HG03571 (cell line): ENCODE measurements around the gene ELL.

ENCODE experiments used
- ATAC-seq: cut with Tn5 transposase; IDR thresholded peaks from one replicate; pipeline ENCODE4 v1.9.1; 2021; ENCODE audit not compliant: unreplicated experiment

ELL gene

GRCh38 chr19:18473003-18473705, 48.7 kb downstream of the ELL start:
- ATAC-seq: no peak

- no peak for ATAC-seq
These were observed 51.1 kb downstream of the ELL start for GRCh38 chr19:18470787-18471186.

GRCh38 chr19:18469069-18469846, 52.6 kb downstream of the ELL start:
- ATAC-seq: no peak

- no peak for ATAC-seq
These were observed 53.4 kb downstream of the ELL start for GRCh38 chr19:18468517-18468916.

DNA sequence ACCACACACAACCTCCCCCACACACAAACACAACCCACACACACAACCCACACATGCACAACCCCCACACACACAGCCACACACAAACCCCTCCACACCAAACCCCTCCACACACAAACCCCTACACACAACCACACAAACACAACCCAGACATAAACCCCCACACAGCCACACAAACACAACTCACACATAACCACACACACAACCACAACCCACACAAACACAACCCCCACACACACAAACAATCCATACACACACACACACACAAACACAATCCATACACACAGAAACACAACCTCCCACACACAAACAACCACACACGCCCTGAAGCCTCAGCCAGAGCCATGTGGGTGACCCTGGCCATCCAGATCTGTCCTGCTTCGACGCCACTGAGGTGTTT, 53.9 kb downstream of the ELL start:
- no peak for ATAC-seq

DNA sequence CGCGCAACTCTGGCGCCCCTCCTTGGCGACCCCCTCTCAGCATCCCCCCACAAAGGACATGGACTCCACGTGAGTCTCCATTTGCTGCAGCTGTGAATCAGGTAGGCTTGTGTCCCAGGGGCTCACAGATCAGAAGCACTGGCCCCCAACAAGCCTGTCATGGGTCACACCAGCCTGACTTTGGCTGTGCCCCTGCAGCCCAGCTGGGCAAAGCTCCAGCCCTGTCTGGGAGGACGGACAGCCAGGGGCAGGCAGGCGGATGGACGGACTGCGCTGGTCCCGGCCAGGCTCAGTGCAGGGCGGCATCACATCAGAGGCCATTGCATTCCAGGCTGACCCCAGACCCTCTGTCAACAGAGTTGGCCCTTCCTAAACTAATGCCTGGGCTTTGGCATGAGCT, 55.5 kb downstream of the ELL start:
- no peak for ATAC-seq

- no peak for ATAC-seq
These were observed 55.9 kb downstream of the ELL start for GRCh38 chr19:18465964-18466339.

DNA sequence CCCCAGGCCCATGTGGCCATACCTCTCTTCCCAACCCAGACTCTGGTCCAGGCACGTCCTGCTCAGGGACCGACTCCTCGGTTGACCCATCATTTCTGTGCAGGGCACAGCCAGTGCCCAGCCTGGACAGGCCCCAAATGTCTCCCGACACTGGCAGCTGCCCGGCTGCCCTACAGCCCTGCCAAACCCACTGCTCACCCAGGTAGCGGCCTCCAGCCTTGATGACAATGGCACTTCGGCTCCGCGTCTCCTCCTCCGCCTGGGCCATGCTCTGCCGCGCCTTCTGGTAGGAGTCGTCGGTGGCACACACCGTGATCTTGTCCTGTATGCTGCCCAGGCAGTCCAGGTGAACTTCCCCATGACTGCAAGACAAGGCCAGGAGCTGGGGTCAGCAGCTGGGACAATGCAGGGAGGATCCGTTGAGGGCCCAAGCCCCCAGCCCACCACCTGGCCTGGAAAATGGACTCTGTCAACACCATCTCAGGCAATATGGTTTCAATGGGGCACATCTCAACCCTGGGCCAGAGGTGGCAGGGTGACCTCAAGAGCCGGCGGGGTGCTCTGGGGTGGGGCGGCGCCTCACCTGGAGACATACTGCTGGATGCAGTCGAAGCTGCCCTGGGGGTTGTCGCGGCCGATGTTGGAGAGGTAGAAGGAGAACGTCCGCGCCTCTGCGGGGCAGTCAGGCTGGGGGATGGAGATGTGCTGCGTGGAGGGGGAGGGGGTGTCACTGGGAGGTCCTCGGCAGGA, 56.5 kb downstream of the ELL start:
- no peak for ATAC-seq

- no peak for ATAC-seq
These were observed 57.2 kb downstream of the ELL start for GRCh38 chr19:18464646-18465045.

DNA sequence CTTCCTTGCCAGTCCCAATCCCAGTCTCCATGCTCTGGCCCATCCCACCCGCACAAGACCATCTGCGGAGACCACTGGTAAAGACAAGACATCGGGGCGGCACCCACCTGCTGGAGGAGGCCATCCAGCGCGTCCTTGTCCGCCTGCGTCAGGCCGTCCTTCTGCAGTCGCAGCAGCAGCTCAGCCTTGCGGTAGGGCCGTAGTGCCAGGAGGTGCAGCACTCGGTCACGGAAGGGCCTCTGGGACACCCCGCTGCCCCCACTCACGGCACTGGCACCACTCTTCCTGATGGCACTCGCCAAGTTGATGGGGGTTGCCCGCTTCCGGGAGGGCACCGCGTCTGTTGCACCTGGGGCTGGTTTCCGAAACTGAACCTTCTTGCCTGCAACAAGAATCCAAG, 60.4 kb downstream of the ELL start:
- no peak for ATAC-seq

DNA sequence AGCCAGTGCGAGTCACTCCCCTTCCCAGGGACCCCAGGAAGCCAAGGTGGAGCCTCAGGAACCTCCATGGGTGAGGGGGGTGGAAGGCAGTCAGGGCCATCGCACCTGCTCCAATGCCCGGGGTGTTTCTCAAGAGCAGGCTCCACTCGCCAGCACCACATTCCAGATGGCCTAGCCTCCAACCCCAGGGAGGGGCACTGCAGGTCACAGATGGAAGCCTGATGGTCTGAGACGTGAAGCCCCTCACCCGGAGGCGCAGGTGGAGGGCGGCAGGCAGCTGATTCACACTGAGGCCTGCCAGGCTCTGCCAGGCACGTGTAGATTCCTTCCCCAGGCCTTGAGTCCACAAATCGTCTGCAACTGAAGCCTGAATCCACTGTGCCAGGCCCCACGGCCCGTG, 61.0 kb downstream of the ELL start:
- no peak for ATAC-seq

DNA sequence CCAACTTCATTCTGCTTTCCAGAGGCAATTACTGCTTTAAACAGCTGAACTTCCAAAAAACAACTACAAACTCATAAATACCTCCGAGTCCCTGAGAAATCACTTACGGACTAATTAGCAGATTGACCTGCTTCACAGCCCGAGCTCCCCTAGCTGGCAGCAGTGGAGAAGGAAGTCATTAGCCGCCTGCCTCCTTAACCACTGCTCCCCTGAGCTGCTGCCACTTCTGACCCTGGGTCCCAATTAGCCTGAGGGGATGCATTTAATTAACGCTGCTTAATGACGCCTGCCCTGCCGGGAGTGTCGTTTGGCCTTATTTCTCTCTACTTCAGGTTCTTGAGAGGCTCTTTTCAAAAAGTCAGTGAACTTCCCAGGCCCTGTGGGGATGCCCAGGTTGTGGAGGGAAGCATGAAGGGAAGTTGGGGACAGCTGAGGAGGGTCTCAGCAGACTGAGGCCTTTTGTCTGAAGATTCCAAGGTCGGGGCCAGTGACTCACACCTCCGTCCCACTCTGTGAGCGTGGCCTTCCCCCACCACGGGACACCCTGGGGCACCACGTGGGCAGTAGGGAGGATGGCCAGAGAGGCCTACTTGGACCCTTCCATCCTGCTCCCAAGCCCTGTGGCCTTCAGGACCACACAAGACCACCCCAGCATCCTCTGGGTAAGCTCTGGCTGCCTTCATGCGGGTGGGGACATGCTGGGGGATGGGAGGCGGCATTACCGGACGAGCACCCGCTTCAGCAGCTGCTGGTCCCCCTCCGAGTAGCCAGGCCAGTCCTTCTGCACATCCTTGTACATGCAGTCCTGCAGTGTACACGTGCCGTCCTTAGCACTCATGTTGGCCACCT, 64.2 kb downstream of the ELL start:
- no peak for ATAC-seq

- no peak for ATAC-seq
These were observed 64.9 kb downstream of the ELL start for GRCh38 chr19:18456974-18457373.

GRCh38 chr19:18456279-18456678, 65.6 kb downstream of the ELL start:
- no peak for ATAC-seq

GRCh38 chr19:18453269-18454024, 68.4 kb downstream of the ELL start:
- no peak for ATAC-seq

- no peak for ATAC-seq
These were observed 69.5 kb downstream of the ELL start for GRCh38 chr19:18452386-18452785.

DNA sequence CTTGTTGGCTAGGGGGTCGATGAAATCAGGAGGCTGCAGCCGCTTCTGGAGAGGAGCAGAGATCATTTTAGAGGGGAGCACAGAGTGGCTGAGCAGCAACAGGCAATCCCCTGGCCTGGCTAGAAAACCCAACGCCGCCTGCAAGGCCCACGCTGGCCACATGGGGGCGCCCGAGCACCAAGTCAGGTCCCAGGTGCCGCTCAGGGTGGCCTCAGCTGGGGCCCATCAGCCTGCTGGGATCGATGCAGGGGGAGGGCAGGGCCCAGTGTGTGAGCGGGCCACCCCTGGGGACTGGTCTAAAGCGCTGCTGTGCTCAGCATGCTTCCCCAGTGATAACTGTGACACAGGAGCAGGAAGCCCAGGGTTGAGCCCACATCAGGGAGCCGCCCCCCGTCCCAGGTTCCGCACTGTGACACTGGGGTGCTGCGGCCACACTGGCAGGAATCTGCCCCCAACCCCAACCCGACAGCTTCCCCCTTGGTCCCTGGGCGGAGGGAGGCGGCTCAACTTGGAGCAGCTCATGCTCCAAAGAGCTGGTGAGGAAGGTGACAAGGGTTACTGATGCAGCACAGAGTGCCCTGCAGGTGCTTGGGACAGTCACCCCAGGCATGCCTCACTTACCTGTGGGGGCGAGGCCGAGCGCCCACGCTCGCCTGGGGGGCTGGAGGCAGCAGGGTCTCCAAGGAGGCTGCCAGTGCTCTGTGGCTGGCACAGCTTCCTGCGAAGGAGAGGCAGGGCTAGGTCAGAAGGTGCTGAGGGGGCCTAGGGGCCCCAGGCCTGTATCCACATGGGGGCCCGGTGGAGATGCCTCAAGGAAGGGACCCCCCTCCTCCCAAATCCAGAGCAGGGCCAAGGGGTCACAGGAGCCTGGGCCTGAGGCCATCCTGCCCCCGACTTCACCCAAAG, 70.7 kb downstream of the ELL start:
- no peak for ATAC-seq

GRCh38 chr19:18450021-18450930, 71.6 kb downstream of the ELL start:
- ATAC-seq: no peak
